HS-27A (cell line): Measurements from ENCODE around the gene HAVCR2.
"Not testable (repeated sequence)": the region's sequence is repeated elsewhere in the genome, so short reads cannot be mapped to it uniquely, and the experiment has no call there.

Source experiments
- DNase-seq: peaks from one replicate; pipeline ENCODE4 v3.0.0-alpha.2; 2012; ENCODE audit warnings: low read depth, missing footprints

HAVCR2 gene

DNA sequence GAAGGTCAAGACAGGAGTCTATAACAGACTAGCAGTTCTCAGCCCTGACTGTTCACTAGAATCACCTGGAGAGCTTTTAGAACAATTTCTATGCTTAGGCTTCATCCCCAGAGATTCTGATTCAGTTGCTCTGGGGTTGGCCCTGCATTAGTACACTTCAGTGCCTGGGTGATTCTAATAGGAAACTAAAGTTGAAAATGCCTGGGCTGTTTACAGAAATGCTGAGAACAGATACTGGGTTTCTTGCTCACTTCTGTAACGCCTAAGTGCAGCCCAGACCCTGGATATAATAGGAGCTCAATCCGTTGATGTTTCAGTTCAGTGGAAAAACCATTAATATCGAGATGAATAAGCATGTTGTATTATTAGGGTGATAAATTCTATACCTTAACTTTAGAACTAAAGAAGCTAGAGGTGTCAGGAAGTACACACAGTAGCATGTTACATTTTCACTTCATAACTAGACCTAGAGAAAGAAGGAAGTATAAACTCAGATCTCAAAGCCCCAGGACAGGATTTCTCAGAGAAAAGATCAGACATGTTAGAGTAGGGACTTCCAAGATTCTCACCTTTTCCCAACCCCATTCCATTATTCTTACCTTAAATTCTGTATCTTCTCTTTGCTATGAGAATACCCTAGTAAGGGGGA, 20.4 kb downstream of the HAVCR2 start:
- DNase-seq = no peak

DNA sequence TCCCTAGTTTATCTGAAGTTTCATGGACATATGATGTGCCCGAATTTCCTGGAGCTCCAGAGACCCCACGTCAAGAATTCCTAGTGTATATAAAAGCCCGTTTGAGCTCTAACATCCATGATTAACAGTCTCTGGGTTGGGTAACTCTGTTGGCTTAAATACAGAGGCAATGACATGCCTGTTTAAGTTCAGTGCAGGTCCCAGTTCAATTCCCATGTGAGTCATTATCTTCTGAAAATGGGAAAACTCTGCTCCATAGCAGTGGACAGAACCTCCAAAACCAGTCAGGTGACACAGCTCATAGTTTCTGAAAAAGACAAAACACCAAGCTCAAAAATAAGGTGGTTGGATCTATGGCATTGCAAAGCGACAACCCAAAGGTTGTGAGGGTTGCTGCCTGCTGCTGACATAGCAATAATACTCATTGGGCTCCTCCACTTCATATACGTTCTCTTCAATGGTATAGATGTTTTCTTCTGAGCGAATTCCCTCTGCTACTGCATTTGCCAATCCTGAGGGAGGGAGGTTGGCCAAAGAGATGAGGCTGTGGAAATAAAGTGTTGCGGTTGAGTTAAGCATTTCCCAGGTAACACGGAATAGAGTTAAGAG, 22.0 kb downstream of the HAVCR2 start:
- no peak for DNase-seq

DNA sequence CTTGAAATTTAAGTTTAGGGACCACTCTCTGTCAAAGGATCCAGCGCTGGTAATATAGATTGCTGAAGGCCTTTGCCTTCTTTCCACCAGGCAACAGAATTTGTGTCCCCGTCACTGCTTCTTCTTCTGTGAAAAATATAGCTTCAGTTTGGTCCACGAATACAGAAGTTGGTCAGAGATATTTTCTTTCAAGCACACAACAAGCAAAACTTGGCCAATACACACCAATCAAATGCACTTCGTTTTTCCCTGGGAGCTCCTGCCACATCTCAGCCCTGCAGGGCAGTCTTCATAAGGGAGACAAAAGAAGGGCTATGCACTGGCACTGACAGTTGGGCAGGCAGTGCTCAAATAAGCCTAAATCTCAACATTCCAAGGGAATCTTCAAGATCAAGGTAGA, 22.9 kb downstream of the HAVCR2 start:
- no peak for DNase-seq

DNA sequence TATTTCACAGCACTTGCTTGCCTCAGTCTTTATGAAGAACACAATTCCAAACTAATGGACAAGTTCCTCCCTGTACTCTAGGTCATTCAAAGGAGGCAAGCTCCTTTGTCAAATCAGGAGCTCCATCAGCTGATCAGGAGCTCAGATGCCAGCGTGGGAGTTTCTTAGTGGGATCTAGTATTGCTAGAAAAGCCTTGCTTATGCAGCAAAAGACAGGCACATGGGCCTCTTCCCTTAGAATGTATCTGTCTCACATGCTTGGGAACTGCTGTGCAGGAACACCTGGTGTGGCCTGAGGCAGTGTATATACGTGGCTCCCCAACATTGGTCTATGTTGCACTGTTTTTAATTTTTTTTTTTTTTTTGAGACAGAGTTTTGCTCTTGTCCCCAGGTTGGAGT, 28.6 kb downstream of the HAVCR2 start:
- DNase-seq = no peak

DNA sequence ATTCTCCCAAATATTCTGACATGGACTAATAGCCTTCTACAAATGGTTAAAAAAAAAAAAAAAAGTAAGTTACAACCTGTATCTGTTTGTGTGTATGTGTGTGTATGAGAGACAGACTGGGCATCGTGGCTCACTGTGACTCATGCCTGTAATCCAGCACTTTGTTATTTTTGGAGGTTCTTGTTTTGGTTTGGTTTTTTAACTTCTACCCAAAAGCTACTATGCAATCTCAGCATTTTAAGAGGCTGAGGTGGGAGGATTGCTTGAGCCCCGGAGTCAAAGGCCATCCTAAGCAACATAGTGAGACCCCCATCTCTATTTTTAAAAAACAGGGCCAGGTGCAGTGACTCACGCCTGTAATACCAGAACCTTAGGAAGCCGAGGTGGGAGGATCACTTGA, 32.3 kb downstream of the HAVCR2 start:
- DNase-seq = no peak

DNA sequence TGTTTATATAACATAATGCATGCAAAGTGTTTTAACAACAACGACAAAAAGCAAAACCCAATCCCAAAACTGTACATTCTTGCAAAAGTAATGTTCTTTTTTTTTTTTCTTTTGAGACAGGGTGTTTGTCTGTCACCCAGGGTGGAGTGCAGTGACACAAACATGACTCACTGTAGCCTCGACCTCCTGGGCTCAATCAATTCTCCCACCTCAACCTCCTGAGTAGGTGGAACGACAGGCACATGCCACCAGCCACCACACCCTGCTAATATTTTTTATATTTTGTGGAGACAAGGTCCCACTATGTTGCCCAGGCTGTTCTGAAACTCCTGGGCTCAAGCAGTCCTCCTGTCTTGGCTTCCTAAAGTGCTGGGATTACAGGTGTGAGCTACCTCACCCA, 36.3 kb downstream of the HAVCR2 start:
- DNase-seq = no peak

DNA sequence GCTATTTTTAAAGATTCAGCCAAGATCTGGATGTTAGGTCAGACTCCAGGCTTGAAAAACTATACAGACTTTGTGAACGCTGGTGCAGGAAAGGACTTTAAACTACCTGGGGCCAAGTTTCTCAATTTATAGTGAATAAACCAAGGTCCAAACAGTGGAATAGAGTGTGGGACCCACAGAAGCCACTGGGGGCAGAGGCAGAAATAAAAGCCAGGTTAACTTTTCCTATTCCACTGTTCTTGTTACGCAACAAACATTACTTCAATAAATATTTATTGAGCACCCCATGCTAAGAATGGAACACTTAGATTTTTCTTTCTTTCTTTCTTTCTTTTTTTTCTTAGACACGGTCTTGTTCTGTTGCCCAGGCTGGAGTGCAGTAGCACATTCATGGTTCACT, 38.9 kb downstream of the HAVCR2 start:
- DNase-seq = no peak

DNA sequence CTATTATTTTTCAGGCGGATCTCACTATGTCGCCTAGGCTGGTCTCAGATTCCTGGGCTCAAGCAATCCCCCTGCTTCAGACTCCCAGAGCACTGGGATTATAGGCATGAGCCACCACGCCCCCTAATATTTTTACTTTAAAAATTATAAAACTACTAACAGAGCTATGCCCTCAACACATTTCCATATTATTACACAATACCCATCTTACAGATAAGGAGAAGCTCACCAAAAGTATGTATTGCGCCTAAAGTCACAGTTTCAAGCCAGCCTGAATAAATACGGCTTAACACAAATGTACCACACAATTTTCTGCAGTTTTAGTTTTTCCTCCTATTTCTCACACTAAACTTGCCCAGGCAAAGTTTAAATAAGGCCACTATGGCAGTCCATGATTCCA, 40.1 kb downstream of the HAVCR2 start:
- no peak for DNase-seq

DNA sequence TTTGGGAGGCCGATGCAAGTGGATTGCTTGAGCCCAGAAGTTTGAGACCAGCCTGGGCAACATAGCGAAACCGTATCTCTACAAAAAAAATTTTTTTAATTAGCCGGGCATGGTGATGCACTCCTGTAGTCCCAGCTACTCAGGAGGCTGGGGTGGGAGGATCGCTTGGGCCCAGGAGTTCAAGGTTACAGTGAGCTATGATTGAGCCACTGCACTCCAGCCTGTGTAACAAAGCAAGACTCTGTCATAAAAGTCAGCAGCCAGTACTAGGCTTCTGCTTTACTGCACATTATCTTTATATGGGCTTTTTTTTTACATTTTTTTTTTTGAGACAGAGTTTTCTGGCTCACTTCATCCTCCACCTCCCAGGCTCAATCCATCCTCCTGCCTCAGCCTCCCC, 40.5 kb downstream of the HAVCR2 start:
- DNase-seq = no peak

DNA sequence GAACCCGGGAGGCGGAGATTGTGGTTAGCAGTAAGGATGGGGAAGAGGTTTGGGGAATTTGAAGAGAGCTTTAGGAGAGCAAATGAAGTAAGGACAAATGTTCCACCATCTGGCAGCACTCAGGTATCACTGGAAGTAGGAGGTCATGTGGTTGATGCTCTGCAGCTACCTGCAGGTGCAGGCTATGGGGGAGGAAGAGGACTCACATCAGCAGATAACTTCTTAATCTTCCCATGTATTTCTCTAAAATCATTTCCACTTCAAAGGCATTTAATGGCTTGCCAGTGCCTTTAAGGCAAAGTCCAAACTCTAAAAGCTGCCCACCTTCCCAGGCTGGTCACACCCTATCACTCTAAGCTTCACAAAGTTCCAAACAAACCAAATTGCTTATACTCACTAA, 41.8 kb downstream of the HAVCR2 start:
- DNase-seq = no peak

DNA sequence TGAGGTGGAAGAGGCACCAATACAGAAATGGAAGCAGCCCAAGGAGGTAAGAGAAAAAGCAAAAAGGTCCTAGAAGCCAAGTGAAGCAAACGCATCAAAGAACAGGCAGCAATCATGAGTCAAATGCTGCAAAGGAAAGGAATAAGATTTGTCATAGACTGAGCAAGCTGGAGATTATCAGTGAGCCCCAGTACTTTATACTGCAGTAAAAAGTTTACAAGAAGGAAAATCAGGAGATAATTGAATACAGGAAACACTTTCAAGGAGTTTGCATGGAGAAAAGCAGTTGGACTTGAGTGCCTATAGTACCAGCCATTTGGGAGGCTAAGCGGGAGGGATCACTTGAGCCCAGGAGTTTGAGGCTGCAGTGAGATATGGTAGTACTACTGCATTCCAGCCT, 42.8 kb downstream of the HAVCR2 start:
- no peak for DNase-seq

DNA sequence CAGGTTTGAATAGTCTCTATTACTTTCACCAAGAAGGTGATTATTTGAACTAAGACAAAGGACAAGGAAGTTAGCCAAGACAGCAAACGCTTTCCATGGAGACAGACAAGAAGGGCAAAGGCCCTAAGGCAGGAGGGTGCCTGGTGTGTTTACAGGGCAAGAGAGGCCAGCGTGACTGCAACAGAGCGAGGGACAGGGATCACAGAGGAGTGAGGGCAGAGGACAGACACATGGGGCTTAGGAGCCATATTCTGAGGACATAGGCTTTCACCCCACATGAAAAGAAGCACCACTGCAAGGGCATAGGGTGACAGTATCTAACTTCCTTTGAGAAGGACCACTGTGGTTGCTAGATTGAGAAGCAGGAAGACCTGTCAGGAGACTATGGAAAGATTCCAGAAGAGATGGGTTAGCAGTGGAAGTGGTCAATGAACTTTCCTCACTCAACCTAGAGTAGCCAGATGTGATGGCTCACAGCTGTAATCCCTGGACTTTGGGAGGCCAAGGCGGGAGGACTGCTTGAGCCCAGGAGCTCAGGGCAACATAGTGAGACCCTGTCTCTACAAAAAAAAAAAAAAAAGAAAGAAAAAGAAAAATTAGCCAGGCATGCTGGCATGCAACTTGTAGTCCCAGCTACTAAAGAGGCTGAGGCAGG, 44.9 kb downstream of the HAVCR2 start:
- no peak for DNase-seq

DNA sequence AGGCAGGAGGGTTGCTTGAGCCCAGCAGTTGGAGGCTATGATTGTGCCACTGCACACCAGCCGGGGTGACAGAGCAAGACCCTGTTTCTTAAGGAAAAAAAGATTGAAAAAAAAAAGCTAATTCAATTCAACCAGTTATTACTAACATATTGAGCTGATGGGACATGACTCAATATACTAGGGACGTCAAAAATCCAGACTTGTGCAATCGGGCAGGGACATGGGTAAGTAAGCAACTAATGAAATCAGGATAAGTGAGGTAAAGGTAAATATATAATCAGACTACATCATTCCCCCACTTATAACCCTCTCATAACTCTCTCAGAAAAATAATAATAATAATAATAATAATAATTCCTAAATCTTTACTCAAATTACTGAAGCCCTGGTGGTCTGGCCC, 49.0 kb downstream of the HAVCR2 start:
- DNase-seq = no peak

DNA sequence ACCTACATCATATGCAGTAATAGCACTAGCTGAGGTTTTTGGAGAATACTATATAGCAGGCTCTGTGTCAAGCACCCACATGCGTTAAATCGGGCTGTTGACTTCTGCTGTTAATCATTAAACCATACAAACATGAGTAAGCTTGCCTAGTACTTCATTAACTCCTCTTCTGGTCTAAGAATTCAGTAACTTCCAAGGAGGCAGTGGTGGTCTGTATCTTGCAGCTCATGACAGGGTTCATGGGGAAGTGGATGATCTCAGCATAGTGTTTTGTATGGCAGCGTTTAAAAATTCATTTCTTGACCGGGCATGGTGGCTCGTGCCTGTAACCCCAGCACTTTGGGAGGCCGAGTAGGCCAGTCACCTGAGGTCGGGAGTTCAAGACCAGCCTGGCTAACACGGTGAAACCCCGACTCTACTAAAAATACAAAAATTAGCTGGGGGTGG, 49.7 kb downstream of the HAVCR2 start, which contains the start of gene HAVCR1:
Gene HAVCR1, minus strand, starts transcription at position 24 of the 447 bp plus-strand sequence. CDS start 1,173 bp downstream, outside the sequence.
- DNase-seq = no peak

DNA sequence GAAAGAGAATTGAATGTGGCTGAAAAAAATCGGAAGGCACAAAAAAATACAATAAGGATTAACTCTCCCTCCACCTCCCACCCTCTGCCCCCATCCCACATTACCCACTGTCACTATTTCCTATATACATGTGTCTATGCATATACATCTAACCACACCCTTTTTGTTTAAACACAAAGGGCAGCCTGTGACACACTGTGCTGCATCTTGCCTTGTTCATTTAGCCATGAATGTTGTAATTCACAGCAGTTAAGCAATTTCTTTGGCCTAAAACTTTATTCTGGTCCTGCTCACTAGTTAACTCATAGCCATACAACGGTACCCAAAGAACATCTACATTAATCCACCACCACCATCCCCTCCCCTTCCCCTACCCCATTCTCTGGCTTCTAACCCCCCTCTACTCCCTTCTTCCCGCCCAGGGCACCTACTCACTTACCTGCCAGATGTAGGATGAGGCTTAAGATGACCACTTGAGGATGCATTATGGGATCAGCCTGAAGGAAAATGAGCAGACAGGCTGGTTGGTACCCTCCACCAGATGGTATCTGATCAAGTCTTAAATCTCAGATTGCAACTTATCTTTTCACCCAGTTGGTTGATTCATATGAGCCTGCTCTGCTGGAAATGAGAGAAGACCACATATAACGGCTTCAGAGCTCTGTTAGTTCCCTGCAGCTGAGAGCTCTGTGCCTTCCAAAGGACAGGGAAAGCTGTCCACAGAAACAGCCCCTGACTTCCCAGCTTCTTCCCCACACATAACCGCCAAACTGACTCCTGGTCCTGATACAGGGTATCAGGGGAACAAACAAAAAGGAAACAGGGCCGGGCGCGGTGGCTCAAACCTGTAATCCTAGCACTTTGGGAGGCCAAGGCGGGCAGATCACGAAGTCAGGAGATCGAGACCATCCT, 51.1 kb downstream of the HAVCR2 start:
- no peak for DNase-seq

DNA sequence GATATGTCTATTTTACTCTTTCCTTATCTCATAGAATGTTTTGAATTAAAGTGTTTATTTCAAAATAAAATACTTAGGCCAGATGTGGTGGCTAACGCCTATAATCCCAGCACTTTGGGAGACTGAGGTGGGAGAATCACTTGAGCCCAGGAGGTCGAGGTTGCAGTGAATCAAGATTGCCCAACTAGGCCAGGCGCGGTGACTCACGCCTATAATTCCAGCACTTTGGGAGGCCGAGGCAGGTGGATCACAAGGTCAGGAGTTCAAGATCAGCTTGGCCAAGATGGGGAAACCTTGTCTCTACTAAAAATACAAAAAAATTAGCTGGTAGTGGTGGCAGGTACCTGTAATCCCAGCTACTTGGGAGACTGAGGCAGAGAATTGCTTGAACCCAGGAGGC, 52.0 kb downstream of the HAVCR2 start:
- not testable (repeated sequence) for DNase-seq

DNA sequence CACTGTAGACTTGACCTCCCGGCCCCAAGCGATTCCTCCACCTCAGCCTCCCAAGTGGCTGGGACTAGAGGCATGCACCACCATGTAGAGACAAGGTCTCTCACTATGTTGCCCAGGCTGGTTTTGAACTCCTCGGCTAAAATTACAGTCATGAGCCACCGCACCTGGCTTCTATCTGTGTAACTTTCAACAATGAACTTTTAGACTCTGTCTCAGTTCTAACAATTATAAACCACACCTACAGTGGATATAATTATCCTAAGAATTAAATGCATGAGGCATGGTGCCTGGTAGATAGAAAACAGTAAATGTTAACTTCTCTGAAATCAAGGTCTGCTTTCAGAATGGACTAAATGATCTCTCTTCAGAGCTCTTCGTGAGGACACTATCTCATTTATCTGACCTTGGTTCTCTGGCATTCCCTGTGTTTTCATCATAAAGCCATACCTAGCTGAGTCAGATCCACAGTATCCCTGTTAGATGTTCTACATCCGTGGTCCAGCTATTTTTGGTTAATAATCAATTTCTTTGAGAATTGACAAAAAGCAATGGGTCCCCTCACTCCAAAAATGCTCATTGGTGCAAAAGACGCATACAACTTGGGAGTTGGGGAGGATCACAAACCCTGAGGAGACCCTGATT, 57.1 kb downstream of the HAVCR2 start:
- no peak for DNase-seq

DNA sequence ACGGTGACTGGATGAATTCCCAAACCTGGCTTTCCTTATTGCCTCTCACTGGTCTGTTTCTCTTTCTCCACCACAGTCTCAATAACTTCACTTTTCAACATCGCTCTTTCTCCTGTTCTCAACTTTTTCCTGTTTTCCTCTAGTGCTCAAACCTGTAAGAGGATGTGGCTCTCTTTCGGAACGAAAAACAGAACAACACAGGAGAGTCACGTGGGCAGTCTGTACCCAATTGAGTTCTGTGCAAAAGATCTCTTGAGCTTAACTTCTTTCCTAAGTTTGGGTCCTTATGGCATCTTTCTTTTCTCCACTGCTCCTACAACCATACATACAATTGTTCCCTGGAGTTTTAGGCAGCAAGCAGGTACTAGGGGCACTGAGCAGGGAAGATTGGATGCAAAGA, 58.8 kb downstream of the HAVCR2 start:
- DNase-seq = no peak

DNA sequence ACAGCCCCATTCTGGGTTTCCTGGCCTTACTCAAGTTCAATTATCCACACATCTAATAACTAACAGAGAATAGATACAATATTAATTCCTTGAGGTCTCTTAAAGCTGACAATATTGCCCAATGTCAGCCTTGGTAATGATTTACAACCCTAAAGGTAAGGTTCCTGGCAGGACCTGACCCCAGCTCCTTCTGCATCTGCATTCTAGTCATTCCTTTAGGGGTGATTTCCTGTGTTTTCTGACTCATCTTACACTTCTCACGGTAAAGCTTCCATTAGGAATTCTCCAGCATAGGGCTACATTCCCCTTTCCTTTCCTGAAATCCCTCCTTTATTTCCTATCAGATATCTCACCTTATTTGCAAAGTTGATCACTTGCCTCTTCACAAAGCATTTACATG, 59.2 kb downstream of the HAVCR2 start:
- DNase-seq = no peak

DNA sequence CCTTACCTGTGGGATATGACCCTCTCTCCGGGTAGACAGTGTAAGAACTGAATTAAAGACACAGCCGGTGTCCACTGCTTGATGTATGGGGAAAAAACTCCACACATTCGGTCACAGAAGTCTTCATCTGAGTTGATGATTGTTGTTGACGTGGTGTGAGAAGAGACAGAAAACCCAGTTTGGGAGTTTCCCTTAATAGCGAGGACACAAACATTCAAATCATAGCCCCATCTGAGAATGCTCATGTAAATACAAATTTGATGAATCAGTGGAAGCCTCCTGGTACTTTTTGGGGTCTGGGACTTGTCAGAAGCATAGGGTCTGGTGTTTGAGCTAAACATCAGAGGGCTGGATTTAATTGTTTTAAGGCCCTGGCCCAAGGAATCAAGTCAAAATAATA, 60.9 kb downstream of the HAVCR2 start:
- no peak for DNase-seq

DNA sequence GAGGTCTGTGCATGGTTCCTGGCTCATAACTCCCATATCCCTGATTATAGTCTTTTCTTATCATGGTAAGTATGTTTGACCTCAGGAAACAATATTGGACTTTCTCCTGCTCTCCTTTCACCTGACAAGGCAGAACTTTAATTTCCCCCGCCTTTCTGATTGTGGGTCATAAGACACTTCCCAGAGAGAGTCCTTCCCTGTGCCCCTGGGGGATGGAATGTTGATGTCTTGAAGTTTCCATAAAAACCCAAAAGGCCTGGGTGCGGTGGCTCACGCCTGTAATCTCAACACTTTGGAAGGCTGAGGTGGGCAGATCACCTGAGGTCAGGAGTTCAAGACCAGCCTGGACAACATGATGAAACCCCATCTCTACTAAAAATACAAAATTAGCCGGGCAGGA, 61.8 kb downstream of the HAVCR2 start:
- DNase-seq = not testable (repeated sequence)

DNA sequence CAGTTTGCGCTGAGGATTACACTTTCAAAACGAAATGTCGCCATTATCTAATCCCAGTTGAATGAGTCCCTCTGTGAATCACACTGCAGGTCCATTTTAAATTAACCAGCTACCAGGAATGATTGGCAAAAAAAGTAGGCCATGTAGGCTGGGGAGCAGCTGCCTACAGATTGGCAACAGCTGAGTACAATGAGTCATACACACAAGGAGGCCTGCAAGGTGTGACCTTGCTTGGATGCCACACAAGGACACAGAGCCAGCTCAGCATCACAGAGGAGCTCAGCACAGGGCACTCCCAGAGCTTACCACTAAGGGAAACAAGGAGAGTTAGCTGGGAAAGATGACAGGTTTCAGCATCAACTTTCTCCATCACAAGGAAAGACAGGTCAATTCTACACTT, 62.8 kb downstream of the HAVCR2 start:
- no peak for DNase-seq
